Caco-2 (cell line): ENCODE data around the gene PPP1R3G. TPM values are rescaled to one million over a fixed set of nuclear protein-coding genes. Genes with fewer than 3 reads are reported as not detected.

ENCODE experiments used
- BruUV-seq: library from RNA; stranded (reverse); fragments of 400-500 nt; replicated peaks from 2 replicates; lab custom pipeline; 2021; lab: Mats Ljungman, UMichigan
- CTCF ChIA-PET: fragments of 300-600 bp; sonication (Branson Sonifier 250); formaldehyde crosslinking; loops from one replicate; lab custom pipeline; 2022; ENCODE audit warnings: antibody characterized with exemption; lab: Charles Lee
- POLR2A ChIA-PET: fragments of 300-600 bp; sonication (Branson Sonifier 250); formaldehyde crosslinking; loops from one replicate; lab custom pipeline; 2022; ENCODE audit warnings: antibody characterized with exemption; lab: Charles Lee
- DNase-seq, 2 experiments: peaks; one replicate each; pipeline versions ENCODE4 v3.0.0 to v3.0.0-alpha.2; 2020 to 2022
- H3K27me3 ChIP-seq: replicated peaks from 2 replicates; pipeline ENCODE4 v1.6.0; 2011; ENCODE audit warnings: low read length; ENCODE audit not compliant: control insufficient read depth, insufficient read depth
- H3K36me3 ChIP-seq: 2 replicates; pipeline ENCODE4 v1.5.1; 2011; ENCODE audit warnings: low read length; ENCODE audit not compliant: control insufficient read depth, insufficient read depth
- H3K4me1 ChIP-seq: fragments of 250-450 bp; sonication (Bioruptor Pico); 2 replicates; pipeline ENCODE4 v1.5.1; 2020; ENCODE audit warnings: mild to moderate bottlenecking
- H3K4me3 ChIP-seq: 2 replicates; pipeline ENCODE4 v1.5.1; 2011; ENCODE audit warnings: low read depth, mild to moderate bottlenecking, control low read depth, low read length
- H3K9me3 ChIP-seq: fragments of 250-450 bp; sonication (Bioruptor Pico); 2 replicates; pipeline ENCODE4 v1.5.1; 2020; ENCODE audit warnings: mild to moderate bottlenecking, moderate library complexity
- H3K27ac Mint-ChIP-seq: one replicate; pipeline ENCODE4 v1.8.0; 2022; ENCODE audit warnings: mixed read lengths; ENCODE audit not compliant: unreplicated experiment
- H3K27me3 Mint-ChIP-seq: one replicate; pipeline ENCODE4 v1.8.0; 2022; ENCODE audit warnings: mixed read lengths; ENCODE audit not compliant: insufficient read depth, unreplicated experiment
- H3K36me3 Mint-ChIP-seq: one replicate; pipeline ENCODE4 v1.8.0; 2022; ENCODE audit warnings: mild to moderate bottlenecking, mixed read lengths; ENCODE audit not compliant: insufficient read depth, unreplicated experiment
- H3K4me1 Mint-ChIP-seq: one replicate; pipeline ENCODE4 v1.8.0; 2022; ENCODE audit warnings: low read depth, mixed read lengths; ENCODE audit not compliant: unreplicated experiment
- H3K4me3 Mint-ChIP-seq: one replicate; pipeline ENCODE4 v1.8.0; 2022; ENCODE audit warnings: mild to moderate bottlenecking, moderate library complexity, mixed read lengths; ENCODE audit not compliant: unreplicated experiment
- H3K9me3 Mint-ChIP-seq: one replicate; pipeline ENCODE4 v1.8.0; 2022; ENCODE audit warnings: mixed read lengths; ENCODE audit not compliant: unreplicated experiment
- CTCF ChIP-seq, 2 experiments: fragments of 200-600 bp in 1 of 2; IDR thresholded peaks; 1 replicate in 1 of 2; 2 replicates in 1 of 2; pipeline versions ENCODE4 v1.5.1 to v1.8.0; 2011 to 2022; ENCODE audit warnings: antibody characterized with exemption in 1 of 2, control low read depth in 1 of 2, inconsistent platforms in 1 of 2, low read depth in 1 of 2, low read length in 1 of 2, mild to moderate bottlenecking in 1 of 2, moderate library complexity in 1 of 2; ENCODE audit not compliant: insufficient read depth in 1 of 2, severe bottlenecking in 1 of 2, unreplicated experiment in 1 of 2
- intact Hi-C: fragments of 100-400 bp; cut with micrococcal nuclease; formaldehyde crosslinking; loops from one replicate; pipeline ENCODE4 v1.10.0; 2022; ENCODE audit not compliant: unreplicated experiment
- total RNA-seq: library from RNA; stranded (reverse); gene quantifications from 2 replicates; pipeline ENCODE4 v1.2.3, GENCODE V29; 2022

Gene PPP1R3G
- total RNA-seq, 1 experiment from 2014 or later = 0.18 TPM

GRCh38 chr6:5073992-5074391 lies 11.1 kb upstream of the PPP1R3G start:
- Histone ChIP-seq H3K4me1 (no peaks in the 10 kb centered on the region), H3K36me3 (no peaks in the 10 kb centered on the region), H3K9me3 (no peaks in the 10 kb centered on the region), H3K4me3 (no peak overlapping the region), H3K27me3 (no peaks in the 10 kb centered on the region)
- DNase-seq = no peak
- ChIA-PET POLR2A (no interaction called here), CTCF (no interaction called here)
- TF ChIP-seq CTCF (IDR thresholded peaks at IDR 0.05; ENCODE audit: insufficient read depth in 1 of 2, low read depth in 1 of 2, low read length in 1 of 2, severe bottlenecking in 1 of 2, unreplicated experiment in 1 of 2) = no peak
- H3K36me3 Mint-ChIP-seq = no peaks in the 10 kb centered on the region
- H3K27me3 Mint-ChIP-seq = peaks cover 6% of the 10 kb centered on the region
- BruUV-seq = no TSS peak
- no peak overlapping the region for H3K4me3 Mint-ChIP-seq
- intact Hi-C loops = no loop called here
- H3K27ac Mint-ChIP-seq = no peak overlapping the region
- H3K9me3 Mint-ChIP-seq = no peaks in the 10 kb centered on the region
- no peaks in the 10 kb centered on the region for H3K4me1 Mint-ChIP-seq

- CTCF ChIA-PET = no interaction called here
- Histone ChIP-seq H3K9me3 (no peaks in the 10 kb centered on the region), H3K4me1 (0 out of 2 replicates have a peak, but pooled peaks cover 2% of the 10 kb centered on the region), H3K27me3 (no peaks in the 10 kb centered on the region), H3K36me3 (no peaks in the 10 kb centered on the region), H3K4me3 (no peak overlapping the region)
- Mint-ChIP-seq H3K36me3 (no peaks in the 10 kb centered on the region), H3K4me1 (no peaks in the 10 kb centered on the region), H3K9me3 (no peaks in the 10 kb centered on the region), H3K27me3 (peaks cover 6% of the 10 kb centered on the region), H3K27ac (no peak overlapping the region), H3K4me3 (no peak overlapping the region)
- TF ChIP-seq CTCF (IDR thresholded peaks at IDR 0.05; ENCODE audit: insufficient read depth in 1 of 2, low read depth in 1 of 2, low read length in 1 of 2, severe bottlenecking in 1 of 2, unreplicated experiment in 1 of 2) = no peak
- no peak for DNase-seq
- POLR2A ChIA-PET = no interaction called here
- no TSS peak for BruUV-seq
- intact Hi-C loops = no loop called here
Measured at GRCh38 chr6:5076931-5077330, 8.2 kb upstream of the PPP1R3G start.

- H3K9me3 Mint-ChIP-seq = no peaks in the 10 kb centered on the region
- POLR2A ChIA-PET = no interaction called here
- intact Hi-C loops = no loop called here
- Histone ChIP-seq H3K4me3 (no peak overlapping the region), H3K4me1 (0 out of 2 replicates have a peak, but pooled peaks cover 2% of the 10 kb centered on the region), H3K9me3 (no peaks in the 10 kb centered on the region), H3K36me3 (no peaks in the 10 kb centered on the region), H3K27me3 (no peaks in the 10 kb centered on the region)
- no peak overlapping the region for H3K4me3 Mint-ChIP-seq
- H3K4me1 Mint-ChIP-seq = peaks cover 7% of the 10 kb centered on the region
- no peaks in the 10 kb centered on the region for H3K36me3 Mint-ChIP-seq
- no TSS peak for BruUV-seq
- DNase-seq = no peak
- peaks cover 6% of the 10 kb centered on the region for H3K27me3 Mint-ChIP-seq
- no peak overlapping the region for H3K27ac Mint-ChIP-seq
- peak in 1 of 2 experiments; percentile 23 for TF ChIP-seq CTCF (IDR thresholded peaks at IDR 0.05; ENCODE audit: insufficient read depth in 1 of 2, low read depth in 1 of 2, low read length in 1 of 2, severe bottlenecking in 1 of 2, unreplicated experiment in 1 of 2)
- CTCF ChIA-PET = interaction anchor here (0.6 to 0.7 kb wide), 2 partner anchors 20 to 1023 kb away, joined by 3 to 5 read pairs; no protein-coding TSS in a partner anchor
Measured at GRCh38 chr6:5078121-5078669, 6.9 kb upstream of the PPP1R3G start.
